ENCODE measurements around the gene SORCS3. TPM values are rescaled to one million over a fixed set of nuclear protein-coding genes. Genes with fewer than 3 reads are reported as not detected.

Gene SORCS3
- total RNA-seq, 1 donor from 2014 or later, result 2.0 TPM

- H3K9me3 Mint-ChIP-seq (ENCODE audit: unreplicated experiment), result no peaks in the 10 kb centered on the region
- no peak overlapping the region for H3K27ac Mint-ChIP-seq (ENCODE audit: unreplicated experiment)
- H3K4me3 Mint-ChIP-seq (ENCODE audit: unreplicated experiment), result no peak overlapping the region
- H3K4me1 Mint-ChIP-seq (ENCODE audit: low read depth, unreplicated experiment), result peaks cover 2% of the 10 kb centered on the region
- DNase-seq, result no peak
- no peak for TF ChIP-seq CTCF (IDR thresholded peaks at IDR 0.05; ENCODE audit: partially characterized antibody, unreplicated experiment)
- H3K36me3 Mint-ChIP-seq (ENCODE audit: unreplicated experiment), result no peaks in the 10 kb centered on the region
- H3K27me3 Mint-ChIP-seq (ENCODE audit: unreplicated experiment), result no peaks in the 10 kb centered on the region
Measured at GRCh38 chr10:105037022-105037421, 395.9 kb downstream of the SORCS3 start.

- DNase-seq, result no peak
- no peaks in the 10 kb centered on the region for H3K9me3 Mint-ChIP-seq (ENCODE audit: unreplicated experiment)
- no peak overlapping the region for H3K4me3 Mint-ChIP-seq (ENCODE audit: unreplicated experiment)
- no peaks in the 10 kb centered on the region for H3K36me3 Mint-ChIP-seq (ENCODE audit: unreplicated experiment)
- H3K27me3 Mint-ChIP-seq (ENCODE audit: unreplicated experiment), result no peaks in the 10 kb centered on the region
- TF ChIP-seq CTCF (IDR thresholded peaks at IDR 0.05; ENCODE audit: partially characterized antibody, unreplicated experiment), result no peak
- H3K27ac Mint-ChIP-seq (ENCODE audit: unreplicated experiment), result no peak overlapping the region
- H3K4me1 Mint-ChIP-seq (ENCODE audit: low read depth, unreplicated experiment), result peaks cover 2% of the 10 kb centered on the region
Measured at GRCh38 chr10:105041956-105042355, 400.9 kb downstream of the SORCS3 start.

GRCh38 chr10:105042906-105043552 lies 401.9 kb downstream of the SORCS3 start:
- Mint-ChIP-seq H3K9me3 (ENCODE audit: unreplicated experiment) (no peaks in the 10 kb centered on the region), H3K4me3 (ENCODE audit: unreplicated experiment) (no peak overlapping the region), H3K36me3 (ENCODE audit: unreplicated experiment) (no peaks in the 10 kb centered on the region), H3K27ac (ENCODE audit: unreplicated experiment) (no peak overlapping the region), H3K4me1 (ENCODE audit: low read depth, unreplicated experiment) (no peaks in the 10 kb centered on the region), H3K27me3 (ENCODE audit: unreplicated experiment) (no peaks in the 10 kb centered on the region)
- no peak for TF ChIP-seq CTCF (IDR thresholded peaks at IDR 0.05; ENCODE audit: partially characterized antibody, unreplicated experiment)
- no peak for DNase-seq

GRCh38 chr10:105044902-105045301 lies 403.8 kb downstream of the SORCS3 start:
- H3K36me3 Mint-ChIP-seq (ENCODE audit: unreplicated experiment), result no peaks in the 10 kb centered on the region
- H3K4me3 Mint-ChIP-seq (ENCODE audit: unreplicated experiment), result no peak overlapping the region
- H3K9me3 Mint-ChIP-seq (ENCODE audit: unreplicated experiment), result no peaks in the 10 kb centered on the region
- no peaks in the 10 kb centered on the region for H3K27me3 Mint-ChIP-seq (ENCODE audit: unreplicated experiment)
- no peak for DNase-seq
- no peaks in the 10 kb centered on the region for H3K4me1 Mint-ChIP-seq (ENCODE audit: low read depth, unreplicated experiment)
- H3K27ac Mint-ChIP-seq (ENCODE audit: unreplicated experiment), result no peak overlapping the region
- no peak for TF ChIP-seq CTCF (IDR thresholded peaks at IDR 0.05; ENCODE audit: partially characterized antibody, unreplicated experiment)

- H3K4me3 Mint-ChIP-seq (ENCODE audit: unreplicated experiment), result no peak overlapping the region
- H3K27ac Mint-ChIP-seq (ENCODE audit: unreplicated experiment), result no peak overlapping the region
- TF ChIP-seq CTCF (IDR thresholded peaks at IDR 0.05; ENCODE audit: partially characterized antibody, unreplicated experiment), result no peak
- peaks cover 17% of the 10 kb centered on the region for H3K4me1 Mint-ChIP-seq (ENCODE audit: low read depth, unreplicated experiment)
- H3K9me3 Mint-ChIP-seq (ENCODE audit: unreplicated experiment), result no peaks in the 10 kb centered on the region
- H3K27me3 Mint-ChIP-seq (ENCODE audit: unreplicated experiment), result peaks cover 2% of the 10 kb centered on the region
- no peak for DNase-seq
- H3K36me3 Mint-ChIP-seq (ENCODE audit: unreplicated experiment), result peaks cover 6% of the 10 kb centered on the region
Measured at GRCh38 chr10:105056413-105056812, 415.3 kb downstream of the SORCS3 start.
